Ovary (tissue), 9 donors: ENCODE measurements around the gene PCDHGA8. TPM values are rescaled to one million over a fixed set of nuclear protein-coding genes. Genes with fewer than 3 reads are reported as not detected.
"Not testable (repeated sequence)": the region's sequence is repeated elsewhere in the genome, so short reads cannot be mapped to it uniquely, and the experiment has no call there.

ENCODE experiments used
- DNase-seq, 5 donors: peaks; one replicate each; pipeline ENCODE4 v3.0.0-alpha.2; 2019 to 2020
- H3K27ac ChIP-seq, 2 donors: fragments of 200-600 bp; one replicate each; pipeline versions ENCODE4 v1.5.1 to v1.8.0; 2019 to 2022
- H3K27me3 ChIP-seq: fragments of 200-600 bp; one replicate; pipeline ENCODE4 v1.8.0; 2022
- H3K36me3 ChIP-seq: fragments of 200-600 bp; sonication (generic); one replicate; pipeline ENCODE4 v1.5.1; 2019
- H3K4me1 ChIP-seq: one replicate; pipeline ENCODE4 v1.8.1; 2013; ENCODE audit warnings: mild to moderate bottlenecking, moderate library complexity; ENCODE audit not compliant: insufficient read depth
- H3K4me3 ChIP-seq: fragments of 200-600 bp; sonication (generic); one replicate; pipeline ENCODE4 v1.5.1; 2017
- H3K9me3 ChIP-seq, 2 donors: fragments of 200-600 bp in 1 of 2; sonication (generic) in 1 of 2; one replicate each; pipeline versions ENCODE4 v1.5.1 to v1.8.1; 2013 to 2019; ENCODE audit warnings: mild to moderate bottlenecking in 1 of 2, moderate library complexity in 1 of 2
- EP300 ChIP-seq: sonication (generic); formaldehyde crosslinking; IDR thresholded peaks from one replicate; pipeline ENCODE4 v1.6.1; 2017; ENCODE audit warnings: antibody characterized with exemption
- POLR2A ChIP-seq: fragments of 450-650 bp; IDR thresholded peaks from one replicate; pipeline ENCODE4 v1.6.1; 2017; ENCODE audit warnings: antibody characterized with exemption, mild to moderate bottlenecking, moderate library complexity
- WGBS, 3 donors: extraction: QIAGEN DNeasy Blood & Tissue Kit in 1 of 3; methylation state at CpG; one replicate each; pipeline versions ENCODE4 v1.1.5 to v1.1.7; 2013 to 2017; 5-methylcytosine and 5-hydroxymethylcytosine counted together
- intact Hi-C, 4 donors: fragments of 100-400 bp; cut with DNase I; formaldehyde crosslinking; loops; one replicate each; pipeline versions ENCODE4 v1.11.0 to v1.15.1; 2022 to 2023
- polyA plus RNA-seq, 2 donors: library from polyadenylated mRNA; stranded (reverse); fragments of 200-250 nt in 1 of 2; fragments of 350-450 nt in 1 of 2; fragmentation: Illumina TruSeq in 1 of 2; extraction: RNeasy Lipid Tissue Mini Kit (QIAGEN cat#74804) in 1 of 2; gene quantifications; one replicate each; pipeline ENCODE4 v1.2.3, GENCODE V29; 2013 to 2014
- total RNA-seq, 7 donors: library from RNA; depleted of rRNA in 2 of 7; stranded (reverse); fragments of >200 nt in 2 of 7; fragmentation: NEBNext Ultra II Directional in 3 of 7; extraction: Animal tissue kit (Norgen Biotek cat#: 25700) in 3 of 7; gene quantifications; one replicate each; pipeline versions ENCODE4 v1.1.0 to v1.2.4, GENCODE V29; 2016 to 2023
- TF ChIP-seq, protein P1 (sequence below), 3 donors: fragments of 450-650 bp in 2 of 3; fragments of 200-600 bp in 1 of 3; IDR thresholded peaks; one replicate each; pipeline versions ENCODE4 v1.5.1 to v1.8.0; 2016 to 2022; ENCODE audit warnings: antibody characterized with exemption in 3 of 3, mild to moderate bottlenecking in 1 of 3
- donor health status: DM: no; HTN: no; CAD: no; lungs with moderate emphysema.
- donor health status: DM: no; HTN: no; CAD: no.
- donor health status: Bipolar disorder and iron deficiency.
- donor health status: DM: yes; HTN: yes; CAD: no.
- donor health status: DM: no; HTN: no; CAD: no.
- donor health status: DM: yes; HTN: yes; CAD: no.

The PCDHGA8 gene
- total and polyA plus RNA-seq, 9 donors, result 0.37 to 7.6 (median 3.6) TPM

DNA sequence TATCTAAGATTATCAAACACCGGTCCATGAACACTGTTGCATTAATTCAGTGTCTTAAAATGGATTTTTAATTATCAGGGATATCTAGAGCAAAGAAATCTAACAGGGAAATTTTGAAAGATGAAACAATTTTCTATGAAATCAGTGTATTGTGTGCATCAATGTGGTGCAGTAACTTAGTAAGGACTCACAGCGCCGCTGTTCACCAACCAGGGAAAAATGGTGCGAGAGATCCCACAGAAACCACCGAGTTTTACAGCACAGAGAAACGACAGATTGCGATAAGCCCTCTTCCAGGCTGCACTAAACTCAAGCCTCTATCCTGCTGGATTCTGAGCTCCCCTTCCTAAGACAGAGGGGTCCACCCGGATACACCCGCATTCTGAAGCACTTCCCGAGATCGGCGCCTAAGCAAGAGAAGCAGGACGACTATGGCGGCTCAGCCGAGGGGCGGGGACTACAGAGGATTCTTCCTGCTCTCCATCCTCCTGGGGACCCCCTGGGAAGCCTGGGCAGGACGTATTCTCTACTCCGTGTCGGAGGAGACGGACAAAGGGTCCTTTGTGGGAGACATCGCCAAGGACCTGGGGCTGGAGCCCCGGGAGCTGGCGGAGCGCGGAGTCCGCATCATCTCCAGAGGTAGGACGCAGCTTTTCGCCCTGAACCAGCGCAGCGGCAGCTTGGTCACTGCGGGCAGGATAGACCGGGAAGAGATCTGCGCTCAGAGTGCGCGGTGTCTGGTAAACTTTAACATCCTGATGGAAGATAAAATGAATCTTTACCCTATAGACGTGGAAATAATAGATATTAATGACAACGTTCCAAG lies 9.8 kb upstream of the PCDHGA8 start, which contains the start of gene PCDHGA7:
PCDHGA7 (plus strand) TSS at position 274 of the 826 bp plus-strand sequence; CDS start at position 432, 158 bp downstream.
- Histone ChIP-seq H3K4me3 (no peak within 1 kb of the TSS), H3K9me3 (peaks cover 12 to 35% of the 10 kb centered on the region in 2 donors), H3K36me3 (no peaks in the 10 kb centered on the region), H3K4me1 (no peaks in the 10 kb centered on the region), H3K27ac (no peak within 1 kb of the TSS), H3K27me3 (no peaks in the 10 kb centered on the region)
- DNase-seq, result no peak
- intact Hi-C loops, result no loop called here
- WGBS, 3 donors, result 12 to 16% (median 14%) methylated on average over 35 to 37 of the region's 37 CpGs
- TF ChIP-seq, protein P1, sequence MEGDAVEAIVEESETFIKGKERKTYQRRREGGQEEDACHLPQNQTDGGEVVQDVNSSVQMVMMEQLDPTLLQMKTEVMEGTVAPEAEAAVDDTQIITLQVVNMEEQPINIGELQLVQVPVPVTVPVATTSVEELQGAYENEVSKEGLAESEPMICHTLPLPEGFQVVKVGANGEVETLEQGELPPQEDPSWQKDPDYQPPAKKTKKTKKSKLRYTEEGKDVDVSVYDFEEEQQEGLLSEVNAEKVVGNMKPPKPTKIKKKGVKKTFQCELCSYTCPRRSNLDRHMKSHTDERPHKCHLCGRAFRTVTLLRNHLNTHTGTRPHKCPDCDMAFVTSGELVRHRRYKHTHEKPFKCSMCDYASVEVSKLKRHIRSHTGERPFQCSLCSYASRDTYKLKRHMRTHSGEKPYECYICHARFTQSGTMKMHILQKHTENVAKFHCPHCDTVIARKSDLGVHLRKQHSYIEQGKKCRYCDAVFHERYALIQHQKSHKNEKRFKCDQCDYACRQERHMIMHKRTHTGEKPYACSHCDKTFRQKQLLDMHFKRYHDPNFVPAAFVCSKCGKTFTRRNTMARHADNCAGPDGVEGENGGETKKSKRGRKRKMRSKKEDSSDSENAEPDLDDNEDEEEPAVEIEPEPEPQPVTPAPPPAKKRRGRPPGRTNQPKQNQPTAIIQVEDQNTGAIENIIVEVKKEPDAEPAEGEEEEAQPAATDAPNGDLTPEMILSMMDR (IDR thresholded peaks at IDR 0.05), result no peak
- no peak for TF ChIP-seq POLR2A
- no peak for TF ChIP-seq EP300

GRCh38 chr5:141383345-141383744 lies 9.1 kb upstream of the PCDHGA8 start:
- Histone ChIP-seq H3K4me3 (no peak overlapping the region), H3K27me3 (no peaks in the 10 kb centered on the region), H3K36me3 (no peaks in the 10 kb centered on the region), H3K27ac (no peak overlapping the region), H3K4me1 (no peaks in the 10 kb centered on the region), H3K9me3 (peaks cover 12 to 36% of the 10 kb centered on the region in 2 donors)
- DNase-seq, result no peak
- intact Hi-C loops, result no loop called here
- WGBS, 3 donors, result 33 to 41% (median 35%) methylated on average over 21 of the region's 21 CpGs
- TF ChIP-seq EP300 (no peak), POLR2A (no peak)
- TF ChIP-seq, protein P1 (IDR thresholded peaks at IDR 0.05), result no peak

GRCh38 chr5:141384471-141385267 lies 7.8 kb upstream of the PCDHGA8 start:
- Histone ChIP-seq H3K4me1 (no peaks in the 10 kb centered on the region), H3K4me3 (no peak overlapping the region), H3K36me3 (no peaks in the 10 kb centered on the region), H3K9me3 (peaks cover 16 to 49% of the 10 kb centered on the region in 2 donors), H3K27me3 (no peaks in the 10 kb centered on the region), H3K27ac (no peak overlapping the region)
- no peak for DNase-seq
- TF ChIP-seq EP300, result no peak
- TF ChIP-seq POLR2A, result no peak
- TF ChIP-seq, protein P1 (IDR thresholded peaks at IDR 0.05), result no peak
- WGBS, 3 donors, result 38 to 57% (median 47%) methylated on average over 36 to 43 of the region's 43 CpGs
- intact Hi-C loops, result no loop called here

DNA sequence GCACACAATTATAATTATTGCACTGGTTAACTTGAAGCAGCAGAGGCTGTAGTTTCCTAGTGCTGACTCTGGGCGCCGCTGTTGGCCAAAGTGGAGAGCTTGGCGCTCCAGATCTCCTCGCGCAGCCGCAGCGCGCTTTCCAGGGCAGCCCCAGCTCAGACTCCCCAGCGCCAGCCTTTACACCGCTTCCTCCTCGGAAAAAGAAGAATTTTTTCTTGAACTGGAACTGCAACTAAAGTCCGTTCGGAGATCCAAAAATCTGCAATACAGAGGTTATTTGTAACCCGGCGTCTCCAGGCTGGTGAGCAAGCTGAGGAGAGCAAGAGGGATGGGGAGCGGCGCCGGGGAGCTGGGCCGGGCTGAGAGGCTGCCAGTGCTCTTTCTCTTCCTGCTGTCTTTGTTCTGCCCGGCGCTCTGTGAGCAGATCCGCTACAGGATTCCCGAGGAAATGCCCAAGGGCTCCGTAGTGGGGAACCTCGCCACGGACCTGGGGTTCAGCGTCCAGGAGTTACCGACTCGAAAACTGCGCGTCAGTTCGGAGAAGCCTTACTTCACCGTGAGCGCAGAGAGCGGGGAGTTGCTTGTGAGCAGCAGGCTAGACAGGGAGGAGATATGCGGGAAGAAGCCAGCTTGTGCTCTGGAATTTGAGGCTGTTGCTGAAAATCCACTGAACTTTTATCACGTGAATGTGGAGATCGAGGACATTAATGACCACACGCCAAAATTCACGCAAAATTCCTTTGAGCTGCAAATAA lies 4.7 kb upstream of the PCDHGA8 start, which contains the start of gene PCDHGB4:
PCDHGB4 (plus strand) TSS at position 142 of the 755 bp plus-strand sequence; CDS start at position 329, 187 bp downstream.
- H3K9me3 ChIP-seq, result peaks cover 19 to 61% of the 10 kb centered on the region in 2 donors
- WGBS, 3 donors, result 11 to 16% (median 11%) methylated on average over 22 to 24 of the region's 40 CpGs
- H3K27me3 ChIP-seq, intact Hi-C loops, DNase-seq, H3K36me3 ChIP-seq, H3K4me1 ChIP-seq, H3K4me3 ChIP-seq, H3K27ac ChIP-seq: not testable (repeated sequence)
